ENCODE data around the gene YIPF6.
"Not testable (repeated sequence)": the region's sequence is repeated elsewhere in the genome, so short reads cannot be mapped to it uniquely, and the experiment has no call there.

YIPF6 gene

DNA sequence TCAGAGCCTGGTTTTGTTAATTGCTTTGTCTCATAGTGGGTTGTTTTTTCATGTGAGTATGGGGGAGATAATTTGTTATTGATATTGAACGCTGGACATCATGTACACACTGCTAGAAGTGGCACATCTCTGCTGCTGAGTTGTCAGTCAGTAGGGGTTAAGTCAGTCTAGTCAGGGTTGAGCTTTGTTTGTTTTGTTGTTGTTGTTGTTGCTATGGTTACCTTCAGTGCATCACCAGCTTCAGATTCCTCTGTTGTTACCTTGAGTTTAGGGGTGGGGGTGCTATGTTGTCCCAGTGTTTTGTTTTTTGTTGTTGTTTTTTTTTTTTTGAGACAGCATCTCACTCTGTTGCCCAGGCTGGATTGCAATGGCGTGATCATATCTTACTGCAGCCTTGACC, 9.9 kb downstream of the YIPF6 start:
- no peak for DNase-seq (ENCODE audit: low read depth)

DNA sequence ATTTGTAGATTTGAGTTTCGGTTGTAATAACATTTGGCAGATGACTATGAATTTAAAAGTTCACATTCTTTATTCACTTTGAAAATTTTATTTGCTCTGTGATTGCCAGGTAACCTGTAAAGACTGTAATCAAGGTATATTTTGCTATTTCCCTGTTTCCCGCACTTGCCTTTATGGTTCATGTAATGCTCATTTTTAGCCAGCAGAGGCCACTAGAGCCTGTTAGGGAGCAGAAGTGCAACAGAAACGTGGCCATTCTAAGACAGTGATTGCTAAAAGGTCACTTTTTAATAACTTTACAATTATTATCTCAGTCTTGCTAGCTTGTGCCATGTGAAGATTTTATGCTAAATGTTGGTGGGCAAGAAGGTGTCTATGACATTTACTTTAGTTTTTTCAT, 12.4 kb downstream of the YIPF6 start:
- no peak for DNase-seq (ENCODE audit: low read depth)

DNA sequence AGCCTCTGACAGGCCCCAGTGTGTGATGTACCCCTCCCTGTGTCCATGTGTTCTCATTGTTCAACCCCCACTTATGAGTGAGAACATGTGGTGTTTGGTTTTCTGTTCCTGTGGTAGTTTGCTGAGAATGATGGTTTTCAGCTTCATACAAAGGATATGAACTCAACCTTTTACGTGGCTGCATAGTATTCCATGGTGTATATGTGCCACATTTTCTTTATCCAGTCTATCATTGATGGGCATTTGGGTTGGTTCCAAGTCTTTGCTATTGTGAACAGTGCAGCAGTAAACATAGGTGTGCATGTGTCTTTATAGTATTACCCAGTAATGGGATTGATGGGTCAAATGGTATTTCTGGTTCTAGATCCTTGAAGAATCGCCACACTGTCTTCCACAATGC, 25.8 kb downstream of the YIPF6 start:
- DNase-seq (ENCODE audit: low read depth) = not testable (repeated sequence)

DNA sequence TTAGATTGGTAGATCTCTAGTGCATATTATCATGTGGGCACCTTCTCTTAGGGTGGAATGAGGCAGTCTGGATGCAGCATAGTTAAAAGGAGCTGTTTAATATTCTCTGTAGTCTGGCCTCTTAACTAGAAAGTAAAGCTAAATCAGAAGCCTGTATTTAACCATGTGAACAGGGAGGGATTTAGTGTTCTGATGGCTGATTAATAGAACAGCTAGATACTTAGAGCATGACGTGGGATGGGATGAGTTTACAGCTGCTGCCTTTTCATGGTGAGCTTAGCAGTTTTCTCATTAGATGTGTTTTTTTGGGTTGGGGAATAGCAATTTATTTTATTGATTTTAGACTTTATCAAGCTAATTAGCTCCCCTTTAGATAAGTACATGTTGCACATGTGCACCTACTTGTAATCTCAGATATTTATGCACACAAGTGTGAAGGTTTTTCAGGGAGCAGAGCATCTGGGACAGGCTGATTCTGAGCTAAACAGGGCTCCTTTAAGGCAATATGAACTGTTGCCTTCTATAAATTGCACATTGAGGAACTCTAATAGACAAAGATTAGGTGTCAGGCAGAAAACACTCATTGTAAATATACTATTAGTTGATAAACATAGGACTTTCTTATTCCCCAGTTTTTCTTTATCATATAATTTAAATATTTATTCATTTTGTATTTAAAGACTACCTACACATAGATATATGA, 34.1 kb downstream of the YIPF6 start:
- DNase-seq (ENCODE audit: low read depth) = no peak

DNA sequence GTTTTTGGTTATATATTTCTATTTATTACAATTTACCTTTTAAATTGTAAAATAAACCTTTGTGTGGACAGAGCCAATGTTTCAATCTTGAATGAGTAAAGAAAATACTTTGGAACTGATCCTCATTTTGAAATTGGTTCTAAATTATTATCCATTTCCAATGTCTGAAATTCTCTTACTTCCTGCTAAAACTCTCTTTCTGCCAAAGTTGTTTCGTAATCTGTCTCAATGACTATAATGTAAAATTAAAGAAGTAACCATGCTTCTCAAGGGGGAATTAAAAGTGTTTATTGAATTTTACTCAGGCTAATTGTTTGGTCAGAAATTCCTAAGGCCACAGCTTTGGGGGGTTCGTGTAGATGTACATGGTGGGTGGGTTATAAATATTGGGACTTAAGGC, 34.8 kb downstream of the YIPF6 start:
- DNase-seq (ENCODE audit: low read depth) = no peak

DNA sequence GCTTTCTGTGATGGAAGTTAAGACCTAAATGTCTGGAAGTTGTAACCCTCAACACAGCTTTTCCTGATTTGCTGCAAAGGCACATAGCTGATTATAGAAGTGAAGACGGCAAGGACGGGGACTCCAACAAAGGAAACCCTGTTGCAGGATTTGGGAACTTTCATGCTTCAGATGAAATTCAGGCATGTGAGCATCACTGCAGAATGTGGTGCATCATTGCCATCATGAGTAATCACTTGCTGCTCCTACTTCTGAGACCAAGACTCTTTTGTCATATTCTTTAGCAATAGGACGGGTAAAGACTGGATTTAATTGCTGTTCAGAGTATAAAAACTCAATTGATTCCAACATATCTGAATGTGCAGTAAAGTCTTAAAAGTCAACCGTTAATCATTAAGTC, 35.8 kb downstream of the YIPF6 start:
- no peak for DNase-seq (ENCODE audit: low read depth)

DNA sequence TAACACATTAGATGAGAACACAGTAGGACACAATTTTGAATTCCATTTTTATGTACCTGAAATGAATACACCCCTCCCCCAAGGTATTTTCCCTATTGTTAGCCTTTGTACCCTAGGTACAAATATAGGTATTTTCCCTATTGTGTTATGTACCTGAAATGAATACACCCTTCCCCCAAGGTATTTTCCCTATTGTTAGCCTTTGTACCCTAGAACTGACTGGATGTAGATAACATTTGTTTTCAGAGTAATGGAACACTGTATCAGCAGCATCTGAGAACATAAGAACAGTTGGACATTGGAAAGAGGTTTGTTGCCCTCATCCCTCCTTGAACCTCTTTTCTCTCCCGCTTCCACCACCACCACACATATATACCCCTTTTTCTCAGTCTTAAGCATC, 37.6 kb downstream of the YIPF6 start:
- DNase-seq (ENCODE audit: low read depth) = no peak

DNA sequence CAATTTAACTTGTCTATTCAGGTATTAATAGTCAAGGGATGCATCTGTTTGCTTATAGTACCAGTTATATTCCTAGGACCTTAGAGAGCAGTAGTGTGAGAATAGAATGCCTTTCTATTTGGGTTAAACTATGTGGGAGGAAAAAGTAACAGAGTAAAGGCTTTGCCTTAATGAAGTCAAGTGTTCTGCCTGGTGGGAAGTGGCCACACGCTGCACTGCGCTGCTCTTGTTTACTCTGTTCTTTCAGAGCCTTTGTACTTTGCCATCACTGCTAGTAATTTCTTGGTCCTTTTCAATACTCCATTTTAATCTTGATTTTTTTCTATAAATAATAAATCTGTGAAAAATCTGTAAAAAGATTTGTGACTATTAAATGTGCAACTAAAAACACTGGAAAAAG, 38.0 kb downstream of the YIPF6 start:
- no peak for DNase-seq (ENCODE audit: low read depth)

DNA sequence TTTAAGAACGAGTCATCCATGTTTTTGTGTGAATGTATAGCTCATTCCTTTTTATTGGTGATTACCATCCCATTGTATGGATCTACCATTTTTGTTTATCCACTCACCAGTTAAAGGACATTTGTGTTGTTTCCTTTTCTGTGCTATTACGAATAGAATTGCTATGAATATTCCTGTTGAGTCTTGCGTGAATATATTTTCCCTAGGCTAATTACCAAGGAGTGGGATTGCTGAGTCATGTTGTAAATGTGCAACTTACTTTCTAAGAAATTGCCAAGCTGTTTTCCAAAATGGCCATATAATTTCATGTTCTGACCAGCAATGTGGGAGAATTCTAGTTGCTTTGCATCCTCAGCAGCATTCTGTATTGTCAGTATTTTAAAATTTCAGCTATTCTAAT, 51.3 kb downstream of the YIPF6 start:
- DNase-seq (ENCODE audit: low read depth) = no peak

DNA sequence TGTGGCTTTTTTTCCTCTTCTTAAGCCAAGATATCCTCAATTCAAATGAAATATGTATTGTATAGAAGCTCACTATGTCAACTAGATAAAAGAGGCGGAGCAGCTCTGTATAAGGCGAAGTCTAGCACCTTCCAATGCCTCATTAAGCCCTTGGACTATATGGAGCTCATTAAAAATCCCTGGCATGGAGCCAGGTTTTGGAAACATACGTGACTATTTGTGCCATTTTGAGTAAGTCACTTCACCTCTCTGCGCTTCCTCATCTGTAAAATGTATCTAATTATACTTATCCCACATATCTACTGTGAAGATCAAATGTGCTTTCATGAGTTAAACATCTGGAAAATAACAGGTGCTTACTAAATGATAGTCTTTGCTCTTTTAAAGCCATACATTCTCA, 57.2 kb downstream of the YIPF6 start:
- DNase-seq (ENCODE audit: low read depth) = no peak

DNA sequence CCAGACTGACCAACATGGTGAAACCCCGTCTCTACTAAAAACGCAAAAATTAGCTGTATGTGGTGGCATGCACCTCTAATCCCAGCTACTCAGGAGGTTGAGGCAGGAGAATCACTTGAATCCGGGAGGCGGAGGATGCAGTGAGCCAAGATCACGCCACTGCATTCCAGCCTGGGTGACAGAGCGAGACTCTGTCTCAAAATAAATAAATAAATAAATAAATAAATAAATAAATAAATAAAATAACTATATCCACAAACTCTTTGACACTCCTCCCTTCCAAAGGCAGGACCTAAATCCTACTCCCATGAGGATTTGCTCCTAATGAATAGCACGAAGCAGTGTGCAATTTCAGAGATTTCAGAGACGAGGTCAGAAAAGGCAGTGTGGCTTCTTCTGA, 58.3 kb downstream of the YIPF6 start:
- not testable (repeated sequence) for DNase-seq (ENCODE audit: low read depth)

DNA sequence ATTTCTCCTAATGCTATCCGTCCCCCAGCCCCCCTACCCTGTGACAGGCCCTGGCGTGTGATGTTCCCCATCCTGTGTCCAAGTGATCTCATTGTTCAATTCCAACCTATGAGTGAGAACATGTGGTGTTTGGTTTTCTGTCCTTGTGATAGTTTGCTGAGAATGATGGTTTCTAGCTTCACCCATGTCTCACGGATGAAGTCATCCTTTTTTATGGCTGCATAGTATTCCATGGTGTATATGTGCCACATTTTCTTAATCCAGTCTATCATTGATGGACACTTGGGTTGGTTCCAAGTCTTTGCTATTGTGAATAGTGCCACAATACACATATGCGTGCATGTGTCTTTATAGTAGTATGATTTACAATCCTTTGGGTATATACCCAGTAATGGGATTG, 61.1 kb downstream of the YIPF6 start:
- not testable (repeated sequence) for DNase-seq (ENCODE audit: low read depth)

DNA sequence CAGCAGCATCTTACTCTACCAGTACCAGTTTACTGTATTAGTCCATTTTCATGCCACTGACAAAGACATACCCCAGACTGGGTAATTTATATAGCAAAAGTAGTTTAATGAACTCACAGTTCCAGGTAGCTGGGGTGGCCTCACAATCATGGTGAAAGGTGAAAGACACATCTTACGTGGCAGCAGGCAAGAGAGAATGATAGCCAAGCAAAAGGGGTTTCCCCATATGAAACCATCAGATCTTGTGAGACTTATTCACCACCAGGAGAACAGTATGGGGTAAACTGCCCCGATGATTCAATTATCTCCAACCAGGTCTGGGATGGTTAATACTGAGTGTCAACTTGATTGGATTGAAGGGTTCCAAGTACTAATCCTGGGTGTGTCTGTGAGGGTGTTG, 69.3 kb downstream of the YIPF6 start:
- no peak for DNase-seq (ENCODE audit: low read depth)

DNA sequence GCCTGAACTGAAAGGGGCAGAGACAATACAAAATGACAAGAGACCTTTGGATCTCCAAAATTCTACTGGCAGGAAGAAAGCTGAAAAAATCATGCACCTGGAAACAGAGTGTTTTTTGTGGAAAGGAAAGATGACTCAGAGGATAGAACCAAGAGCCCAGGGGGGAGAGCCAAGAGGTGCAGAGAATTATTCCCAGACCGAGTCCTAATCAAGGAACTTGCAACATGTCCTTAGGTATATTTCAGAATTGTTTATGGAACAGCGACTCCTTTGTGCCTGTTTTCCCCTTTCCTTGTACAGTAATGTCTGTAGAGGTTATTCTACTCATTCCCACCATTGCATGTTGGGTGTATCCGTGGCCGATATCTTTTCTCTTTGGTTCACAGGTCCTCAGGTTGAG, 71.7 kb downstream of the YIPF6 start:
- DNase-seq (ENCODE audit: low read depth) = no peak

DNA sequence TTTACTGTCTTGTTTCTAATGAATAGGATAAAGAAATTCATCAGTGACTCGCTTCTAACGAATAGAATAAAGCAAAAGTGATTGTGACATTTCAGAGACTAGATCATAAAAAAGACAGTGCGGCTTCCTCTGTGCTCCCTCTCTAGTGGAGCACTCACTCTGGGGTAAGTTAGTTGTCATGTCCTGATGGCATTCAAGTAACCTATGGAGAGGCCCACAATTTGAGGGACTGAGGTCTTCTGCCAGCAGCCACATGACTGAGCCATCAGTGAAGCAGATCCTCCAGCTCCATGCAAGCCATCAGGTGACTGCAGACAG, 72.4 kb downstream of the YIPF6 start:
- DNase-seq (ENCODE audit: low read depth) = no peak

DNA sequence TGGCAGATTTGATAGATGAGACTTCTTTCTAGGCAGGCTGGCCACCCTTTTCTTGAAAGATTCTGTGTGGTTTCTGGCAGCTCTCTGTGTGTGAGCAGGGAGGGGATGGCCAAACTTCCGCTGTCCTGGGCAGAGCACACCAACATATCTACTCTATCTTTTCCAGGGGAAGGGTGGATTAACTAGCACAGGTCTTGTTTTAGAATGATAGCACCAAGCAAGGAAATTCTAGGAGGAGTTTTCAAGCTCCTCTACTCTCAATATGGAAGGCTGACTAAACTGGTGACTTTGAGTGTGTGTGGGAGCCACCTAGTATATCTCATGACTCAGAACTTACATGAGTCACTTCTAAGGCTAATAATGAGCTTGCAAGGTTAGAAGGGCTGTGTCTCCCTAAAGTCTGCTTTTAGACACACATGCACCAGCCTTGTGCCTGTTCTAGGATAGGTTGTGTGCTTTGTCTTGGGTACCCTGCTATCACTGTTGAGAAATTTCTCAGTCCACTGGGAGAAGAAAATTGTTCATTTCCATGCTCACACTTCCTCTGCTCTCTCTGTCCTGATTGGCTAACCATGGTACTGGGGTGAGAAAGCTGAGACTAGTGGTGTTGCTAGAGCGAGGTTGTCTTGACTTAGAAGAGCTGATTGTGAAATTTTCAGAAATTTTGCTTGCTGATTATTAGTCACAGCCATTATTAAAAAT, 72.9 kb downstream of the YIPF6 start:
- peak; percentile 9 for DNase-seq (ENCODE audit: low read depth)

DNA sequence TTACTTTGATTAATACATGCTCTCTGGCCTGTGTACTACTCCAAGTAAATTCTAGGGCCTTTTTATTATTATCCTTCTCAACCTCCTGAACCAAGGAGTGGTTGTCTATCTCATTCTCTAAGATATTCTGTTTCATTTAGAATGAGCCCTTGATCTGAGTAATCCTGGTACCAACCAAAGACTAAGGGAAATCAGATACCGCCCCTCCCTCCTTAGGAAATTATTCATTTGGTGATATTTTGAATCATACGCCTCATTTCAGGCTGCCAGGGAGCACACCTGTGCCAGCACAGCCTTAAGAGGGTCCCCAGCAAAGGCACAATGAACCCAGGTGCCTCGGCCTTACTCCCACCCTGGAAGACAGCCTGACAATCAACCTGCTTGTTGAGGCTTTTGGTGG, 75.4 kb downstream of the YIPF6 start:
- DNase-seq (ENCODE audit: low read depth) = no peak

DNA sequence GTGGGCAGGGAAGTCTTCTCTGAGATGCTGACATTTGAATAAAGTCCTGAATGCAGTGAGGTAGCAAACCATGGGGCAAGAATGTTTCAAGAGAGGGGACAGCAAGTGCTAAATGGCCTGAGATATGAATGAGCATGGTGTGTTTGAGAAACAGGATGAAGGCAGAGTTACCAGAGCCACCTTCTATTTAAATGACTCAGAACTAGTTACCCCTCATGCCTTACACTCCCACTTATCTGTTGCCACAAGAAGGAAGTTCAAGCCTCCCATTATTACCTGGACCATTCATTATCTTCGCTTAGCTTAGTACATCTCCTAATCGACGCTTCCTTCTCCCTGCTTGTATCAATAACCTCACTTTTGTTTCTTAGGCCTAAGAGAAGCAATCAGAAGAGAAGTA, 81.0 kb downstream of the YIPF6 start:
- DNase-seq (ENCODE audit: low read depth) = no peak

DNA sequence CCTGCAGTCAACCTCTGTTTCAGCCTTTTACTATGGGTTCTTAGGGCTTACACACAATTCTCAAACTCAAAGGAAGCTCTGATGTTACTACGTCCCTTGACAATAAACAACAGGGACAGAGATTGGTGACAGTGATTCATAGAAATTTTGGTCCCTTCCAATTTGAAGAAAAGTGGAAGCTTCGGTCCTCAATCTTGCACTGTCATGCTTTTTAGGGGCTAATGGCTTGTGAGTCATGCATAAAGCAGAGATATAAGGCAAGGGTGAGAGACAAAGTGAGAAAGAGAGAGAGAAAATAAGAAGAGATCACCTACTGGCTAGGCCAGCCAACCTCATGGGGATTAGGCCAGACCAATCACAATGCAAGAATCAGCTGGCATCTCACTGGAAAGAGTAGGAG, 85.4 kb downstream of the YIPF6 start:
- DNase-seq (ENCODE audit: low read depth) = no peak

Measured in HS-27A (cell line).